Esophagus (tissue), 2 donors: ENCODE results near the gene QSOX2. TPM values are rescaled to one million over a fixed set of nuclear protein-coding genes. Genes with fewer than 3 reads are reported as not detected.
"Not testable (repeated sequence)": the region's sequence is repeated elsewhere in the genome, so short reads cannot be mapped to it uniquely, and the experiment has no call there.

Experiments used
- H3K27ac ChIP-seq, 2 donors: one replicate each; pipeline ENCODE4 v1.5.1; 2013; ENCODE audit warnings: low read depth in 2 of 2, mild to moderate bottlenecking in 2 of 2, inconsistent platforms in 1 of 2, low read length in 1 of 2, moderate library complexity in 1 of 2
- H3K27me3 ChIP-seq, 2 donors: one replicate each; pipeline ENCODE4 v1.6.1; 2013; ENCODE audit warnings: low read length in 2 of 2, control low read depth in 1 of 2, mild to moderate bottlenecking in 1 of 2; ENCODE audit not compliant: insufficient read depth in 2 of 2, control insufficient read depth in 1 of 2
- H3K36me3 ChIP-seq, 2 donors: one replicate each; pipeline ENCODE4 v1.6.1; 2013; ENCODE audit warnings: low read length in 1 of 2; ENCODE audit not compliant: control insufficient read depth in 2 of 2, insufficient read depth in 2 of 2
- H3K4me1 ChIP-seq, 2 donors: one replicate each; pipeline ENCODE4 v1.6.1; 2013; ENCODE audit warnings: low read length in 1 of 2; ENCODE audit not compliant: control insufficient read depth in 2 of 2, insufficient read depth in 2 of 2
- H3K4me3 ChIP-seq, 2 donors: one replicate each; pipeline ENCODE4 v1.5.1; 2013; ENCODE audit warnings: low read length in 2 of 2, mild to moderate bottlenecking in 2 of 2, low read depth in 1 of 2, moderate library complexity in 1 of 2
- H3K9me3 ChIP-seq, 2 donors: one replicate each; pipeline ENCODE4 v1.6.1; 2013; ENCODE audit warnings: mild to moderate bottlenecking in 2 of 2, low read depth in 1 of 2, low read length in 1 of 2, moderate library complexity in 1 of 2; ENCODE audit not compliant: control insufficient read depth in 2 of 2, insufficient read depth in 1 of 2
- WGBS, 2 donors: extraction: QIAGEN DNeasy Blood & Tissue Kit; methylation state at CpG; one replicate each; pipeline ENCODE4 v1.1.7; 2013; 5-methylcytosine and 5-hydroxymethylcytosine counted together
- polyA plus RNA-seq, 2 donors: library from polyadenylated mRNA; stranded (reverse); fragments of 200-250 nt; gene quantifications; one replicate each; pipeline ENCODE4 v1.2.3, GENCODE V29; 2013
- donor health status: healthy with polysubstance abuse.
- donor health status: Bipolar disorder and iron deficiency.

The QSOX2 gene
- polyA plus RNA-seq, 2 donors = 2.6 to 3.6 TPM

DNA sequence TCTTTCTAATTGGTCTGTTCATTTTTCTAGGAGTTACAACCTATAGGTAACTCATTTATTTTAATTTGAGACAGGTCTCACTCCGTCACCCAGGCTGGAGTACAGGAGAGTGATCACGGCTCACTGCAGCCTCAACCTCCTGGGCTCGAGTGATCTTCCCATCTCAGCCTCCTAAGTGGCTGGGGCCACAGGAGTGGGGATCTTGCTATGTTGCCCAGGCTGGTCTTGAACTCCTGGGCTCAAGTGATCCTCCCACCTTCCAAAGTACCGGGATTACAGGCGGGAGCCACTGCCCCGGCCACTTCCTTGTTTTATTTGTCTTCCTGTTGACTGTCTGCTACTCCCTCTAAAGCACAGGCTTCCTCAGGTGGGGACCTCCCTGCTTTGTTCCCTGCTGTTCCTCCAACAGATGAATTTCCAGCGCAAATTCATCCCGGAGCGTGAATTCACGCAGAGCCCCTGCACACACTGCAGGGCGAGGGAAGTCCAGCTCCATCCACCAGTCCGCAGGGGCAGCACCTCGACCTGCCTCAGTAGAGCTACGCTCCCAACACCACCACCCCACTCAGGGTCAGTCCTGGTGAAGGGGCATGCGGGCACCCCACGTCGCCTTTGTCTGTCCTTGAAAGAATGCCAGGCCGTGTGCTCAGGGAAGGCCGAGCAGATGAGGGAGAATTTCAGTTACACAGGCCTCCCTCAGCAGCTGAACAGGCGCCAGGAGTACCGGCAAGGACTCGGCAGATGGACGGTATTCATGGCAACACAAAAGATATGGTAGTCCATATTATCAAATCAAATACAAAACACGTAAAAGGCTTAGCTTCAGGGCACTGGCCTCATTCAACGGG is 6.3 kb downstream of the QSOX2 start:
- Histone ChIP-seq H3K4me3 (no peak overlapping the region), H3K27me3 (no peaks in the 10 kb centered on the region), H3K27ac (no peak overlapping the region), H3K36me3 (peaks cover 0 to 11% of the 10 kb centered on the region in 2 donors), H3K4me1 (peaks cover 2 to 7% of the 10 kb centered on the region in 2 donors), H3K9me3 (no peaks in the 10 kb centered on the region)
- WGBS, 2 donors = 73 to 80% methylated on average over 25 of the region's 25 CpGs

- Histone ChIP-seq H3K27me3 (no peaks in the 10 kb centered on the region), H3K4me1 (peaks cover 2 to 4% of the 10 kb centered on the region in 2 donors), H3K36me3 (peaks cover 0 to 11% of the 10 kb centered on the region in 2 donors), H3K27ac (no peak overlapping the region), H3K4me3 (no peak overlapping the region), H3K9me3 (no peaks in the 10 kb centered on the region)
- WGBS, 2 donors = 61 to 79% methylated on average over 12 of the region's 12 CpGs
Measured at GRCh38 chr9:136238342-136238732, 7.3 kb downstream of the QSOX2 start.

DNA sequence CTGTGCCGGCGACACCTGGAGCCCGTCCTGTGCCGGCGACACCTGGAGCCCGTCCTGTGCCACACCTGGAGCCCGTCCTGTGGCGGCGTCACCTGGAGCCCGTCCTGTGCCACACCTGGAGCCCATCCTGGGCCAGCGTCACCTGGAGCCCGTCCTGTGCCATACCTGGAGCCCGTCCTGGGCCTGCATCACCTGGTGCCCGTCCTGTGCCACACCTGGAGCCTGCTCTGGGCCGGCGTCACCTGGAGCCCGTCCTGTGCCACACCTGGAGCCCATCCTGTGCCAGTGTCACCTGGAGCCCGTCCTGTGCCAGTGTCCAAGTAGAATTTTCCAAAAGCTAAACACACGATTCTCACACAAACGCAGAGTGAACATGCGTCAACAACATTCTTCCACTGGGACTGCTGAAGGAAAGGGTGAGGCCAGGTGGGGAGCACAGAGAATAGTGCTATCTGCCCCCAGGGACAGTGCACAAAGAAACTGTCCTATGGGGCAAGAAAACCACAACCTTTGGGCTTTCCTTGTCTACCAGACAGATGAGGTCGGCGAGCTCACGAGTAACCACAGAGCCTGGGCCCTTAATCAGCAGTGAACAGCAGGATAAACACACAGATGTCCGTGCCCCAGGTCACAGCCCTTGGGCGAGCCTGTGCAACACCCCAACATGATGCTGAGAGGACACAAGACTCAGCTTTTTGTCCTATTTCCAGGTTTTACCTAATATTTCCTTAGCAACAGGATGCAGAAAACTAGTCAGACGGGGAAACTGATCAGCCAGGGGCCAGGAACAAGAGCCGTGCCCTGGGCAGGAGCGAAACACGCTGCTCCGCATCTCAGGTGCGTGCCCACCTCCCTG is 7.9 kb downstream of the QSOX2 start:
- H3K4me1 ChIP-seq = peaks cover 2% of the 10 kb centered on the region in 2 donors
- peaks cover 0 to 11% of the 10 kb centered on the region in 2 donors for H3K36me3 ChIP-seq
- WGBS, 2 donors = 83 to 87% methylated on average over 32 of the region's 32 CpGs
- H3K4me3 ChIP-seq = no peak overlapping the region
- no peak overlapping the region for H3K27ac ChIP-seq
- H3K9me3 ChIP-seq = no peaks in the 10 kb centered on the region
- H3K27me3 ChIP-seq = no peaks in the 10 kb centered on the region

GRCh38 chr9:136236471-136237410 is 8.9 kb downstream of the QSOX2 start:
- not testable (repeated sequence) for H3K4me1 ChIP-seq, H3K27ac ChIP-seq, H3K9me3 ChIP-seq, H3K4me3 ChIP-seq, H3K27me3 ChIP-seq
- peaks cover 0 to 11% of the 10 kb centered on the region in 2 donors for H3K36me3 ChIP-seq
- WGBS, 2 donors = 96% methylated on average over 41 to 43 of the region's 43 CpGs

DNA sequence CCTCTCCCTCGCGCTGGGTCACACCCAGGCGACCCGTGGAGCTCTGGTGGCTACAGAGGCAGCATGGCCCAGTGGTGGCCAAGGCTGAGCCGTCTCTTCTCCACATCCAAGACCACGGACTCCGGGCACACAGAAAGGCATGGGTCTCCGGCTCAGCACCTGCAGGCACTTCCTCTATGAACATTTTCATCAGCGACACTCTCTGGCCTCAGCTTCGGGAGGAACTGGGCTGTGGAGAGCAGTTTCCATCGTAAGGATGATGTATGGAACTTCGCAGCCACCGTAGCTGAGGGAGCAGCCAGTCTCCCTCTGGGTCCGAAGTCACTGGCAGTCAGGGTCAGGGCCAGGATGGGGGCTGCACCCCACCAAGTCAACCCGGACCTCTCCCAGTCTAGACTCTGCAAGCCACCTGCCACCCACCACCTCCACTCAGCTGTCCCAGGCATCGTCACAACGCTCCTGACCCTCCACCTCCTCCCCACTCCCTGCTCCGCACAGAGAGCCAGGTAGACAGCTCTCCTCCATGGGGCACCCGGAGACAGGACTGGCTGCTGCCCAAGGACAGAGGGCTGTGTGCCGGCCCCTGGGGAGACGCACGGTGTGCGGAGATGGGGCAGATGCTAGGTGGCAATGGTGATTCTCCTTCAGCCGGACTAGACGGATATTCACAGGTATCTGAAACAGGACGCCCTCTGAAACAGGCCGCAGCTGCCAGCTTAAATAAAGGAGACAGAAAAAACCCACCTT is 9.7 kb downstream of the QSOX2 start:
- Histone ChIP-seq H3K27ac (no peak overlapping the region), H3K9me3 (no peaks in the 10 kb centered on the region), H3K4me1 (peaks cover 1 to 2% of the 10 kb centered on the region in 2 donors), H3K4me3 (no peak overlapping the region), H3K27me3 (no peaks in the 10 kb centered on the region), H3K36me3 (peaks cover 0 to 13% of the 10 kb centered on the region in 2 donors)
- WGBS, 2 donors = 93% methylated on average over 27 of the region's 27 CpGs

GRCh38 chr9:136235171-136235570 is 10.4 kb downstream of the QSOX2 start:
- Histone ChIP-seq H3K9me3 (no peaks in the 10 kb centered on the region), H3K27me3 (no peaks in the 10 kb centered on the region), H3K27ac (no peak overlapping the region), H3K4me1 (peaks cover 0 to 2% of the 10 kb centered on the region in 2 donors), H3K4me3 (no peak overlapping the region), H3K36me3 (peaks cover 0 to 13% of the 10 kb centered on the region in 2 donors)
- WGBS, 2 donors = 95 to 96% methylated on average over 17 of the region's 17 CpGs

DNA sequence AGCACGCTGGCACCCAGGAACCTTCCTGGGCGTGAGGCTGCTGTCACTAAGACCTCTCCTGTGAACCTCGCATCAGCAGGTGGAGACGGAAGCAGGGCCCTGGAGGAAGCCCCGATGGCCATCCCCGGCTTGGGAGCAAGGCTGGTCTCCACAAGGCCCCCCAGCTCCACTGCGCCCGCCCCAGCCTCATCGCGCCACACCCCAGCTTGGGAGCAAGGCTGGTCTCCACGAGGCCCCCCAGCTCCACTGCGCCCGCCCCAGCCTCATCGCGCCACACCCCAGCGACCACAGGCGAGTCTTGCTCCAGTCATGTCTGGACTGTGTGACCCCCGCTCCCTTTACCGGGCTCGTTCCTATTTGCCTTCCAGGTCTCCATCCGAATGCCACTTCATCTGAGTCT is 11.0 kb downstream of the QSOX2 start:
- 95% methylated on average over 19 to 21 of the region's 21 CpGs for WGBS, 2 donors
- Histone ChIP-seq H3K27me3 (no peaks in the 10 kb centered on the region), H3K9me3 (no peaks in the 10 kb centered on the region), H3K4me3 (no peak overlapping the region), H3K4me1 (peaks cover 0 to 2% of the 10 kb centered on the region in 2 donors), H3K27ac (no peak overlapping the region), H3K36me3 (peaks cover 0 to 13% of the 10 kb centered on the region in 2 donors)

GRCh38 chr9:136233868-136234267 is 11.7 kb downstream of the QSOX2 start:
- H3K4me1 ChIP-seq = peaks cover 0 to 2% of the 10 kb centered on the region in 2 donors

More at GRCh38 chr9:136233868-136234267, 11.7 kb downstream of the QSOX2 start:
- H3K9me3 ChIP-seq = no peaks in the 10 kb centered on the region
- H3K36me3 ChIP-seq = peaks cover 0 to 13% of the 10 kb centered on the region in 2 donors
- H3K27ac ChIP-seq = no peak overlapping the region
- no peaks in the 10 kb centered on the region for H3K27me3 ChIP-seq
- WGBS, 2 donors = 89 to 90% methylated on average over 14 of the region's 14 CpGs
- no peak overlapping the region for H3K4me3 ChIP-seq
